HG03520 (cell line): ENCODE data around the gene ZCCHC24.

Source experiments
- ATAC-seq: cut with Tn5 transposase; IDR thresholded peaks from one replicate; pipeline ENCODE4 v1.9.1; 2021; ENCODE audit warnings: mild to moderate bottlenecking, moderate library complexity; ENCODE audit not compliant: unreplicated experiment

The ZCCHC24 gene

DNA sequence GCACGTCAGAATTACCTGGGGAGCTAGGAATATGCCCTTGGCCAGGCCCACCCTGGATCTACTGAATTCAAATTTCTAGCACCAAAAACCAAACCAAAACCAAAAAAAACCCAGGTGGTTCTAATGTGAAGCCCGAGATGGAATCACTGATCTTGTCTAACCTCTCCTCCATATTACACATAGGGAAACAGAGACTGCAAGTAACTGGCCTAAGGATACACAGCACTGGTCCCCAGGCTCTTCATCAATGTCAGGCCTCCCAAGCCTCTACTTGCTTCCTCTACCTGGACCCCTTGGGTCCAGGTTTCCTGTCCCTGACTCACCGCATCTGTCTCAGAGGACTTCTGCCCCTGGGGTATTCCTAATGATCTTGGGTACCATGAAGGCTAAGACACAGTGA is 30.7 kb downstream of the ZCCHC24 start:
- ATAC-seq, result no peak

GRCh38 chr10:79413196-79413595 is 32.2 kb downstream of the ZCCHC24 start:
- no peak for ATAC-seq

GRCh38 chr10:79412516-79412915 is 32.9 kb downstream of the ZCCHC24 start:
- ATAC-seq, result no peak

DNA sequence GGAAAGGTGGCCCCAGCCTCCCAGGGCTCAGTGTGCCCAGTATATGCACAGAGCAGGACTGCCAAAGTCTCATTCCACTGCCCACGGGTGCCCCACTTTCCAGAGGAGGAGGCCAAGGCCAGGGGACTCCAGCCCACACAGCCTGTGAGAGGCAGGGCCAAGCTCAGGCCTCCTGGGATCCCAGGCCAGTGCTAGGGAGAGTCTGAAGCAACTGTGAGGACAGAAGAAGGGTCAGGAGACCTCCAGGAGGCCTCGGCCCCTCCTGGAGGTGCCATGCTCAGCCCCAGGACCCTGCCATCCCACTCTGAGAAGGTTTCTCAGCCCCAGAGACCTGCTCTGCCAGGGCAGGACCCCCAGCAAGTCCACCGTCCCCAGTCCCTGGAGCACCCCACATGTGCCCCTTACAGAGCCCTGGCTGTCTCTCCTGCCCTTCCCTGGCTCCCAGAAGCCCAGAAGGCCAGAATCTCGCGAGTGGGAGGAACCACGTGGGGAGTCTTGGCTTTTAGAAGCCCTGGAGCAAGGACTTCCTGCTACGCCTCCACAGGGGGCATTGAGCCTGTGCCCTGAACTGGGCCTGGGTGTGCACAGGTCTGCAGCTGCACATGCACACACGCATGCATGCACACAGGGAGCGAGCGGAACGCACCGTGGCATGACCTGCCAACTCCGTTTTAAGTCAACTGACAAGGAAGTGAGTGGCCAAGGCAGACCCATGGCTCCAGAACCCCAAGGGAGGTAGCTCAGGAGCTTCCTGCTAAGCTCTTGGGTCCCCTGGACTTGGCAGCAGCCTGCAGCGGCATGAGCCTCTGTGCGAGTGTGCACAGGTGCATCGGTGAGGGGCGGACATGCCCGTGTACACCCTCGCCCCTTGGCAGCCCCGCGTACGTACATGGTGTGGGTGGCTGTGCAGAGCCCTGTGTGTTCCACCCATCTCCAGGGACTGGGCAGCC is 33.6 kb downstream of the ZCCHC24 start:
- ATAC-seq, result no peak

- no peak for ATAC-seq
Measured at GRCh38 chr10:79410315-79411094, 34.9 kb downstream of the ZCCHC24 start.

- ATAC-seq, result no peak
Measured at GRCh38 chr10:79409726-79410085, 35.7 kb downstream of the ZCCHC24 start.

DNA sequence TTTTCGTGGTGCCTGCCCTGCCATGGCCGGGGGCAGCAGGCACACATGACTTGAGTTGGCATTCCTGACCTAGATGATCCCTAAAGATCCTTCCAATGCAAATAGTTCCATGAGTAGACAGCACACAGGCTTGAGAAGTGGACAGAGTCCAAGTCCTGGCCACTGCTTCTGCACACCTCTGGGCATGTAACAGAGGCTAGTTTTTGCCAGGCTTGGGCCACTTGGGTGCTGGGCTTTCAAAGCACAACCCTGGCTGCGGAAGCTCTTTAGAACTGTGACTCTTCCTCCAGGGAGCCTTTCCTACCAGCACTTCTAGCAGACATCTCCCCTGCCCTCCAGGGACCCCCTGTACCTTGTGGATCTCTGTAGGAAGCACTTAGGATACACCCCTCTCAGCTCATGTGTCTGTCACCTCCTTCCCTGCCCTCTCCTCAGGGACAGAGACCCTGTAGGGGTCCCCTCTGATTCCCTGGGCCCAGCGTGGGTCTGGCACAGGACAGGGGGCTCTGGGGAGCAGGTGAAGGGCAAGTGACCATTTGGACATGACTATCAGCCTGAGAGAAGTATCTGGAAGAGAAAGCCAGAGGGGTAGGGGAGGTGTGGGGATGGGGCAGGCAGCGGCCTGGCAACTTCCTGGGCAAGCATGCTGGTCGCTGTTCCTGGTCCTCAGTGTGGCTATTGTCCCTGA is 36.2 kb downstream of the ZCCHC24 start:
- ATAC-seq, result no peak

- ATAC-seq, result no peak
Measured at GRCh38 chr10:79407811-79408795, 37.3 kb downstream of the ZCCHC24 start.

DNA sequence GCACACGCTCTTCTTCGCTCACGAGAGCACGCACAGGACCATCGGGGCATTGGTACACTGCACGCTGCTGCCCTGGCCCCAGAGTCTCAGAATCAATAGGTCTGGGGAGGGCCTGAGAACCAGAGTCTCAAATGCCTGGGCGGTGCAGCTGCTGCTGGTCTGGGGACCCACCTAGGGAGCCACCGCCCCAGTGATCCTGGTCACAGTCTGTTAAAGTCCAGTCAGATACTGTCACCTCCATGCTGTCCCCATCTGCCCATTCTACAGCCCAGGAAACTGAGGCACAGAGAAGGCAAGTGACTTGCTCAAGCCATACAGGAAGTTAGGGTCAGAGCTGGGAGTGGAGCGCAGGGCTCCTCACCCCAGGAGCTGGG is 38.0 kb downstream of the ZCCHC24 start:
- no peak for ATAC-seq

DNA sequence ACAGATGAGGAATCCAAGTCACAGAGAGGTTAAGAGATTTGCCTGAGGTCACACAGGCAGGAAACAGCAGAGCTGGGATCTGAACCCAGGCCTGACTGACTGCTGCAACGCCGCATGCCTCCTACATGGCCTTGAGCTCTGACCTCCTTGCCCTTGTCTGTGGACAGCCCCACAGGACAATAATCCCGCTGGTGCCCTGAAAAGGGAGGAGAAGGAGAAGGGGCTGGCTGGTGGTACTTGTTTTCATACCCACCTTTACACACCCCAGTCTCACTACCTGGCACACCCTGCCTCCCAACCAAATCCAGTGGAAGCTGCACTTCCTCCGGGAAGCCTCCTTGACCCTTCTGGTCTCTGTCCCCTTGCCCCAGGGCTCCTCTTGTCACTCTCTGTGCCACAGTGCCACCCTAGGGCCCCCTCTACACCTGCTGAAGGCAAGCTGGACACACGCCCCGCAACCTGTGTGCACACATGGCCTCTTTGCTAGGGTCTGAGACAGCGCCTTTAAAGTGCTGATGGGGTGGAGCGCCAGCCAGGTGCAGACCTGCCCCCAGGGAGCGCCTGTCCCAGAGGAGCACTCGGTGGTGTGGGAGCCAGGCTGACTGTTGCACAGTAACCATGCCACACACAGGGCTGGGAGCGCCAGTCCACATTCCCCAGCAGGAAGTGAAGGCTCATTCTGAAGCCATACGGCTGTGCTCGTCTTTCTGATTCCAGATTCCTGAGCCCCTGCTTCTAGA is 38.6 kb downstream of the ZCCHC24 start:
- no peak for ATAC-seq

- no peak for ATAC-seq
Measured at GRCh38 chr10:79405995-79406515, 39.4 kb downstream of the ZCCHC24 start.

DNA sequence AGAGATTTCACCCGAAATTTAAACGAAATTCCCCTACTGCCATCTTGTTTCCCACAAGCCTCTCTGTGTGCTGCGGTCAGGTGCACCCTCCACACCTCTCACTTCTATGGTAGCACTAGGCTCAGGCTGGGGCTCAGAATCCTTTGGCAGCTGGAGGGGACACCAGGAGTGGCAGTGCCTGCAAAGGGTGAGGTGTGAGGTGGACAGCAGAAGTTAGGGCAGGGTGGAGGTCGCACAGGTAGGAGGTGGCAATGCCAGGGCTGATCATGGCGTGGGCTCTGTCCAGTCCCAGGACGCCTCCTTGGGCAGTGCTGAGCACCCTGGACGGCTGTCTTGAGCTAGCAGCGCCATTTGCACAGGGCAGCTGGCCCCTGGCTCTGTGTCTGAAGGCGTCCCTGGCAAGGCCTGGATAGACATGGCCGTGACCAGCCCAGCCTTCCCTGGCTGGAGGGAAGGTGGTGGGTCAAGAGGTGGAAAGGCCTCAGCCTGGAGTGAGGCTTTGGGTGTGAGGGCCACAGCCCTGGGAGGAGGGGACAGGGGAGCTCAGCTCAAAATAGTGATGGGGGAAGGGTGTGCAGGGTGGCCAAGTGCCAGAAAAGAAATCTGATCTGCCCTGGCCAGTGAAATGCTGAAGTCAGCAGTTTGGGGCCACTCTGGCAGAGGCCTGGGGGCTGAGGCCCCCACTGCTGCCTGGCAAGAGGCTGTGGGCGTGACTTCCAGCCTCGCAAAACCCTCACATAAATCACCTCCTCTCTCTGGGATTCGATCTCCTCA is 40.0 kb downstream of the ZCCHC24 start:
- ATAC-seq, result no peak

GRCh38 chr10:79404690-79405131 is 40.7 kb downstream of the ZCCHC24 start:
- no peak for ATAC-seq

DNA sequence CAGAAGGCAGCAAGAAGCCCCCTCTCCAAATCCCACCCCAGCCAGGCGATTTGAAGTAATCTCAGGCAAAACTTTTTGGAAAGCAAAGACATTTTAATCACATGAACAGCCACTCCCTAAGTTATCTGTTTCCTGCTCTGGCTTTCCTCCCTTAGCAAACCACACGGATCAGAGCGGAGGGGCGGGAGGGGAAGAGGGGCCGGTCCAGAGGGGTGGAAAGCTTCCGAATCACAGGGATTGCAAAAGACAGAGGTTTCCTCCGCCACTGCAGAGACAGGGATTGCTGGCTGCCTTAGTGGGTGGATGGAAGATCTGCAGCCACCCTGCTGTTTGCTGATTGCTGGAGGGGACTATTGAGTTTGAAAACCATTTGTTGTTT is 41.2 kb downstream of the ZCCHC24 start:
- ATAC-seq, result no peak

- ATAC-seq, result no peak
Measured at GRCh38 chr10:79403441-79404230, 41.8 kb downstream of the ZCCHC24 start.

DNA sequence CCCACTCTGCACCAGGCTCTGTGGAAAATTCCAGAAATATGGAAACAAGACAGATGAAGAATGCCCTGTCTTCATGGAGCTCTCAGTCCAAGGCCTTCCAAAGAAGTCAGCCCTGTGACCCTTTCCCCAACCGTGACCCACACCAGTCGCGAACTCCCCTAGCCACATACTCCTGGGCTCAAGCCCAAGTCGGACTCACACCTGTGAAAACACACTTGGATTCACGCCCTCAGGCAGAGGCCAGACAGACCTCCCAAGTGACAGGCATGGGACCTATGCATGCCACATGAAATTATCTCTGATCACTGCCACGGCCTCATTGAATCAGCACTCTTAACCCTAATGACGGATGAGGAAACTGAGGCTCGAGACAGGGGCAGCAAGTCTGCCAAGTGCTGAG is 42.5 kb downstream of the ZCCHC24 start:
- no peak for ATAC-seq

- ATAC-seq, result no peak
Measured at GRCh38 chr10:79402625-79402946, 42.8 kb downstream of the ZCCHC24 start.
